Prostate gland (tissue), 2 donors: ENCODE measurements around the gene PRCD.
"Not testable (repeated sequence)": the region's sequence is repeated elsewhere in the genome, so short reads cannot be mapped to it uniquely, and the experiment has no call there.

Source experiments
- POLR2A ChIP-seq: fragments of 450-650 bp; IDR thresholded peaks from one replicate; pipeline ENCODE4 v1.6.1; 2016; ENCODE audit warnings: antibody characterized with exemption, mild to moderate bottlenecking
- POLR2AphosphoS5 ChIP-seq: sonication (generic); formaldehyde crosslinking; IDR thresholded peaks from one replicate; pipeline ENCODE4 v1.6.1; 2017; ENCODE audit warnings: antibody characterized with exemption
- TF ChIP-seq, protein P1 (sequence below), 4 experiments: fragments of 200-600 bp in 2 of 4; fragments of 450-650 bp in 2 of 4; sonication (generic) in 2 of 4; IDR thresholded peaks; 1 replicate in 3 of 4; 2 replicates in 1 of 4; pipeline ENCODE4 v1.5.1; 2016 to 2019; ENCODE audit warnings: antibody characterized with exemption in 4 of 4, mild to moderate bottlenecking in 2 of 4, moderate library complexity in 2 of 4

GRCh38 chr17:76563359-76563758, 23.5 kb downstream of the PRCD start:
- TF ChIP-seq, protein P1, sequence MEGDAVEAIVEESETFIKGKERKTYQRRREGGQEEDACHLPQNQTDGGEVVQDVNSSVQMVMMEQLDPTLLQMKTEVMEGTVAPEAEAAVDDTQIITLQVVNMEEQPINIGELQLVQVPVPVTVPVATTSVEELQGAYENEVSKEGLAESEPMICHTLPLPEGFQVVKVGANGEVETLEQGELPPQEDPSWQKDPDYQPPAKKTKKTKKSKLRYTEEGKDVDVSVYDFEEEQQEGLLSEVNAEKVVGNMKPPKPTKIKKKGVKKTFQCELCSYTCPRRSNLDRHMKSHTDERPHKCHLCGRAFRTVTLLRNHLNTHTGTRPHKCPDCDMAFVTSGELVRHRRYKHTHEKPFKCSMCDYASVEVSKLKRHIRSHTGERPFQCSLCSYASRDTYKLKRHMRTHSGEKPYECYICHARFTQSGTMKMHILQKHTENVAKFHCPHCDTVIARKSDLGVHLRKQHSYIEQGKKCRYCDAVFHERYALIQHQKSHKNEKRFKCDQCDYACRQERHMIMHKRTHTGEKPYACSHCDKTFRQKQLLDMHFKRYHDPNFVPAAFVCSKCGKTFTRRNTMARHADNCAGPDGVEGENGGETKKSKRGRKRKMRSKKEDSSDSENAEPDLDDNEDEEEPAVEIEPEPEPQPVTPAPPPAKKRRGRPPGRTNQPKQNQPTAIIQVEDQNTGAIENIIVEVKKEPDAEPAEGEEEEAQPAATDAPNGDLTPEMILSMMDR (IDR thresholded peaks at IDR 0.05), result not testable (repeated sequence)
- not testable (repeated sequence) for TF ChIP-seq POLR2A, POLR2AphosphoS5
